Lower leg skin (tissue), 3 donors: ENCODE results near the gene BTBD1.

Experiments
- CTCF ChIP-seq, 3 donors: fragments of 450-650 bp; IDR thresholded peaks; one replicate each; pipeline ENCODE4 v1.5.1; 2016; ENCODE audit warnings: antibody characterized with exemption in 3 of 3, mild to moderate bottlenecking in 3 of 3, moderate library complexity in 2 of 3
- POLR2A ChIP-seq, 2 donors: fragments of 450-650 bp; IDR thresholded peaks; one replicate each; pipeline ENCODE4 v1.6.1; 2016 to 2017; ENCODE audit warnings: antibody characterized with exemption in 2 of 2, mild to moderate bottlenecking in 1 of 2, moderate library complexity in 1 of 2

- no peak for TF ChIP-seq POLR2A (IDR thresholded peaks at IDR 0.05)
- TF ChIP-seq CTCF (IDR thresholded peaks at IDR 0.05): no peak
These were observed 3.5 kb downstream of the BTBD1 start for GRCh38 chr15:83063551-83063950.
